ENCODE results near the gene GGACT.

GRCh38 chr13:100563779-100564178 is 24.8 kb downstream of the GGACT start:
- TF ChIP-seq GATA2 (IDR thresholded peaks at IDR 0.05; ENCODE audit: low read depth, low read length) (no peak), GATA3 (IDR thresholded peaks at IDR 0.05; ENCODE audit: low read depth, low read length) (no peak)
